Left ventricle myocardium inferior (tissue), 1 donor: ENCODE measurements around the gene TCEAL3. TPM values are rescaled to one million over a fixed set of nuclear protein-coding genes. Genes with fewer than 3 reads are reported as not detected.
"Not testable (repeated sequence)": the region's sequence is repeated elsewhere in the genome, so short reads cannot be mapped to it uniquely, and the experiment has no call there.

Experiments
- DNase-seq: peaks from one replicate; pipeline ENCODE4 v3.0.0-alpha.2; 2020
- H3K27ac ChIP-seq: fragments of 200-600 bp; replicated peaks from 2 replicates; pipeline ENCODE4 v1.8.0; 2021
- H3K27me3 ChIP-seq: fragments of 200-600 bp; 2 replicates; pipeline ENCODE4 v1.8.0; 2021; ENCODE audit warnings: low read depth
- H3K36me3 ChIP-seq: fragments of 200-600 bp; 2 replicates; pipeline ENCODE4 v1.8.0; 2021
- H3K4me1 ChIP-seq: fragments of 200-600 bp; 2 replicates; pipeline ENCODE4 v1.8.0; 2021
- H3K4me3 ChIP-seq: fragments of 200-600 bp; 2 replicates; pipeline ENCODE4 v1.8.0; 2021; ENCODE audit warnings: mild to moderate bottlenecking, moderate library complexity
- H3K9me3 ChIP-seq: fragments of 200-600 bp; replicated peaks from 2 replicates; pipeline ENCODE4 v1.8.0; 2021
- intact Hi-C: fragments of 100-400 bp; cut with micrococcal nuclease; formaldehyde crosslinking; loops from one replicate; pipeline ENCODE4 v1.11.0; 2022
- total RNA-seq: library from RNA; stranded (reverse); fragmentation: NEBNext Ultra II Directional; extraction: Animal tissue kit (Norgen Biotek cat#: 25700); gene quantifications from one replicate; pipeline ENCODE4 v1.2.1, GENCODE V29; 2021
- TF ChIP-seq, protein P1 (sequence below): fragments of 200-600 bp; IDR thresholded peaks from 2 replicates; pipeline ENCODE4 v1.8.0; 2021; ENCODE audit warnings: antibody characterized with exemption, mild to moderate bottlenecking, borderline replicate concordance
- donor health status: DM: no; HTN: yes; CAD: no; lungs with severe emphysema.

TCEAL3 gene
- total RNA-seq, 1 donor from 2014 or later = 18.2 TPM

GRCh38 chrX:103647630-103648029, 39.9 kb downstream of the TCEAL3 start:
- intact Hi-C loops = no loop called here

DNA sequence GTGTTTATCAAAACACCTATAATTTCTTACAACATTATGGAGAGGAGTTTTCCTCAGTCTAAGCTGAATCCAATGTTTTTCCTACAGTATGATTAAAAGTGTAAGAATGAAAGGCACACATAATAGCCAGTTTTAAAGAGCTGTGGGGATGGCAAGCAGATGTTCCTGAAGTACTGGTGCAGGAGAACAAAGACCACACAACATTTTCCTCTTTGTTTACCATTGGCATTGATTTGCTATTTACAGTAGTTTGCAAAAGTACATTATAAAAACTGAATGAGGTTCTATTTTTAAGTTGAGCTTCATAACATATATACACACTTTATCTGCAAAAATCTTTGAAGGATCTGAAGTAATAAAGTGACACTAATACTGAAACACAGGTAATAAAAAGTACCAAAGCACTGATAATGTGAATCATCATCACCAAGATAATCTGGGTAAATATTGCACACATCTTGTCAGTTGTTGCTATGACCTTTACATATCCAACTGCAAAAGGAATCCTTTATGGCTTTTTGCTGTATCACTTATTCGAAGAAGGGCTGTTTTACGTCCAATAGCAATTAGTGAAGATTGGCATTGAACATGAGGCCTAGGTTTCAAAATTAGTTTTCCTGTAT, 43.5 kb downstream of the TCEAL3 start:
- H3K27ac ChIP-seq = no peak overlapping the region
- H3K4me3 ChIP-seq = no peak overlapping the region
- DNase-seq = no peak
- intact Hi-C loops = no loop called here
- no peaks in the 10 kb centered on the region for H3K9me3 ChIP-seq
- H3K27me3 ChIP-seq = no peaks in the 10 kb centered on the region
- H3K4me1 ChIP-seq = no peaks in the 10 kb centered on the region
- TF ChIP-seq, protein P1, sequence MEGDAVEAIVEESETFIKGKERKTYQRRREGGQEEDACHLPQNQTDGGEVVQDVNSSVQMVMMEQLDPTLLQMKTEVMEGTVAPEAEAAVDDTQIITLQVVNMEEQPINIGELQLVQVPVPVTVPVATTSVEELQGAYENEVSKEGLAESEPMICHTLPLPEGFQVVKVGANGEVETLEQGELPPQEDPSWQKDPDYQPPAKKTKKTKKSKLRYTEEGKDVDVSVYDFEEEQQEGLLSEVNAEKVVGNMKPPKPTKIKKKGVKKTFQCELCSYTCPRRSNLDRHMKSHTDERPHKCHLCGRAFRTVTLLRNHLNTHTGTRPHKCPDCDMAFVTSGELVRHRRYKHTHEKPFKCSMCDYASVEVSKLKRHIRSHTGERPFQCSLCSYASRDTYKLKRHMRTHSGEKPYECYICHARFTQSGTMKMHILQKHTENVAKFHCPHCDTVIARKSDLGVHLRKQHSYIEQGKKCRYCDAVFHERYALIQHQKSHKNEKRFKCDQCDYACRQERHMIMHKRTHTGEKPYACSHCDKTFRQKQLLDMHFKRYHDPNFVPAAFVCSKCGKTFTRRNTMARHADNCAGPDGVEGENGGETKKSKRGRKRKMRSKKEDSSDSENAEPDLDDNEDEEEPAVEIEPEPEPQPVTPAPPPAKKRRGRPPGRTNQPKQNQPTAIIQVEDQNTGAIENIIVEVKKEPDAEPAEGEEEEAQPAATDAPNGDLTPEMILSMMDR = no peak
- no peaks in the 10 kb centered on the region for H3K36me3 ChIP-seq

More at GRCh38 chrX:103647630-103648029, 39.9 kb downstream of the TCEAL3 start:
- DNase-seq = no peak
- Histone ChIP-seq H3K9me3 (no peaks in the 10 kb centered on the region), H3K36me3 (no peaks in the 10 kb centered on the region), H3K4me1 (no peaks in the 10 kb centered on the region), H3K4me3 (no peak overlapping the region), H3K27me3 (no peaks in the 10 kb centered on the region), H3K27ac (no peak overlapping the region)
- TF ChIP-seq, protein P1 = no peak

GRCh38 chrX:103655230-103656000, 47.7 kb downstream of the TCEAL3 start:
- intact Hi-C loops, H3K4me3 ChIP-seq, H3K27ac ChIP-seq, DNase-seq, H3K4me1 ChIP-seq, H3K36me3 ChIP-seq, H3K27me3 ChIP-seq, H3K9me3 ChIP-seq: not testable (repeated sequence)

DNA sequence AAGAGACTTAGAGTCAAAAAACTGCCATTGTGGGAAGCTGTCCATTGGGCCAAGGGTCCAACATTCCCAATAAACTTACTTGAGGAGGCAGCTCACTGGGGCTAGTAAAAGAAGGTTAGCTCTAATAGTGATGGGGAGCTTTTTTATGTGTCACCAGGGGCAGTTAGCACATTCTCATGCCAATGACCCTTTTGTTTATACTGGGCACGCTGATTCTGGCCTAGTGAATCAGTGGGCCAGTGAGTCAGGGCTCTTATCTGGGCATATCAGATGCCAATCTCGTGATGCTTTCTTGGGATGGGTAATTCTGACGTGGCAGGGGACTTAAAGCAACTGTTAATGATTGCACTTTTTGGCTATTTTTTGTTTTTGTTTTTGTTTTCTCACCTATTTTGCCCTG, 48.9 kb downstream of the TCEAL3 start:
- no peaks in the 10 kb centered on the region for H3K36me3 ChIP-seq
- H3K4me3 ChIP-seq = no peak overlapping the region
- no peak overlapping the region for H3K27ac ChIP-seq
- H3K27me3 ChIP-seq = no peaks in the 10 kb centered on the region
- H3K9me3 ChIP-seq = no peaks in the 10 kb centered on the region
- TF ChIP-seq, protein P1 = no peak
- DNase-seq = no peak
- H3K4me1 ChIP-seq = no peaks in the 10 kb centered on the region
- intact Hi-C loops = no loop called here

- DNase-seq, H3K4me1 ChIP-seq, H3K27ac ChIP-seq, H3K9me3 ChIP-seq, H3K4me3 ChIP-seq, H3K36me3 ChIP-seq, H3K27me3 ChIP-seq, intact Hi-C loops: not testable (repeated sequence)
These were observed 49.3 kb downstream of the TCEAL3 start for GRCh38 chrX:103657066-103657465.

DNA sequence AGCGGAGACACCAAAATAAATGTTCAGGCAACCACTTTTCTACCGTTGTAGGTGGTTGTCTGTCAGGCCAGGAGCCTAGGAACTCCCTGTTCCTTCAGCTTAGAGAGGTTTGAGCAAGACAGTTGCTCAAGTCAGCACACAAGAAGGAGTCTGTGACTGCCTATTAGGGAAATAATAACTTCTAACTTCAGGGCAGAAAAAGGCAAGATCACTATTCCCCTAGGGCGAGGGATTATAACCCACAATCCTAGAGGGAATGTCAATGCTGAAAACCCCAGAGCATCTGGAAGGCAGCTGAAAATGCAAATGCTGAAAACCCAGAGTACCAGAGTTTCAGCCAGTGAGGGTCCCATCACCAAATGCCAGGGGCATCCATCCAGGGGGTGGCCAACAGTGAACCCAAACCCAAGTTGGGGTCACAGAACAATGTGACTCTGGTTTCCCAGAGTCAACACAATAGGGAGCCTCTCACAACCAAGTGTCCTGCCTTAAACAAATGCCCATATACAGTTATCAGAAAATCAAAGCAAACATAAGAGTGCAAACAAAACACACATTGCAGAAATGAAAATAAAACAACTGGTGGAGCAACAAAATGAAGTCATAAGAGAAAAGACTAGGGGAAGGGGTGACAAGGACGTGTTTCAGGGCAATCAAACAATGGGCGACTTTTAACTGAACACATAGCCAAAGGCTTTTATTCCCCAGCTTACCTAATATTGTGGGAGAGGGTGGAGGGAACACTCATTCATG, 51.1 kb downstream of the TCEAL3 start:
- intact Hi-C loops = no loop called here
- Histone ChIP-seq H3K4me3 (no peak overlapping the region), H3K27ac (no peak overlapping the region), H3K36me3 (no peaks in the 10 kb centered on the region), H3K4me1 (no peaks in the 10 kb centered on the region), H3K27me3 (peaks cover 4% of the 10 kb centered on the region), H3K9me3 (no peaks in the 10 kb centered on the region)
- DNase-seq = no peak
- TF ChIP-seq, protein P1 = no peak

DNA sequence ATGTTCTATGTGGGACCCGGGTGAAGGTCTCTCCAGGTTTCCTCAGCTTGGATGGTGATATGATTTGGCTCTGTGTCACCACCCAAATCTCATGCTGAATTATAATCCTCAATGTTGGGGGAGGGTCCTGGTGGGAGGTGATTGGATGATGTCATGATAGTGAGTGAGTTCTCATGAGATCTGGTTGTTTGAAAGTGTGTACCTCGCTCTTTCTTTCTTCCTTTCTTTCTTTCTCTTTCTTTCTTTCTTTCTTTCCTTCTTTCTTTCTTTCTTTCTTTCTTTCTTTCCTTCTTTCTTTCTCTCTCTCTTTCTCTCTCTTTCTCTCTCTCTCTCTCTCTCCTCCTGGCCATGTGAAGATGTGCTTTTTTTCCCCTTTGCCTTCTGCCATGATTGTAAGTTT, 51.7 kb downstream of the TCEAL3 start:
- intact Hi-C loops, H3K4me3 ChIP-seq, H3K27me3 ChIP-seq, H3K36me3 ChIP-seq, DNase-seq, H3K9me3 ChIP-seq, H3K4me1 ChIP-seq, H3K27ac ChIP-seq: not testable (repeated sequence)
